ENCODE results near the gene FRS3.

GRCh38 chr6:41826343-41827022 lies 46.8 kb upstream of the FRS3 start:
- TF ChIP-seq POLR2A (IDR thresholded peaks at IDR 0.05; ENCODE audit: low read length) (no peak), GATA1 (IDR thresholded peaks at IDR 0.05; ENCODE audit: low read depth, low read length) (no peak)
